Glomerular visceral epithelial cell (primary cell): Measurements from ENCODE around the gene SRBD1.
A peak's percentile ranks its signal among the peaks of the same experiment; 100 is the strongest.

ENCODE experiments used
- DNase-seq: peaks from one replicate; pipeline ENCODE4 v3.0.0-alpha.2; 2016; ENCODE audit errors: extremely low spot score

SRBD1 gene

DNA sequence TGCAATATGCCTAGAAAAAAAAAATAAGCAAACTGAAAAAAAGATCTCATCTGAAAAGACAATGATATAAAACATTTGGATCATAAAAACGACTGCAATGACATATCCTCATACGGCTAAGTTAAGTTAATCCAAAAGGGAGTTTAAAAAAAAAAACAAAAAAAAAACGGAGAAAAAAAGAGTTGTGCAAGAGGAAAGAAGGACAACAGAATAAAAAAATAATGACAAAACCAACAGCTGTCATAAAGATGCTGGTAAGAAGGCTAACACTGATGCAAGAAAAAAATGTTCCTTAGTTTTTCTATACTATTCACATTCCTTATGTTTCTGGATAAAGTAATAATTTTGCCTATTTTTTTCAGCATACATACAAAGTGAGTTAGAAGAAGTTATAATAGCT is 192.5 kb downstream of the SRBD1 start:
- no peak for DNase-seq

DNA sequence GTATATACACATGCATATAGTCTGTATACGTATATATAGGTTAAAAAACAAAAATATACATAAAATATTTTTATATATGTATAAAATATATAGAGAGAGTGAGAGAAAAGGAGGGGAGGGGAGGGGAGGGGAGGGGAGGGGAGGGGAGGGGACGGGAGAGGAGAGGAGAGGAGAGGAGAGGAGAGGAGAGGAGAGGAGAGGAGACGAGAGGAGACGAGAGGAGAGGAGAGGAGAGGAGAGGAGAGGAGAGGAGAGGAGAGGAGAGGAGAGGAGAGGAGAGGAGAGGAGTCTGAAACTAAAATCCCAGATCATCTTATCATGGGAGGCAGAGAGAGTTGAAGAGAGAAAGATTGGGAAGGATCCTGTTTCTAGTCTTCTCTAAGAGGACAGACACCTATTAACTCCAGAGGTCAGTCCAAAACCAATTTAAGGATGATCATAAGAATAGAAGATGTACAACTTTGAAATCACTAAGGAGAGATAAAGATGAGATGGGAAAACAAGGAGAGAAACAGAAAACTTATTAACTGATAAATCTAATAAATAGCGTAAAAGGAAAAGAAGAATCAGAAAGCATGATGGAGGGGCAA is 195.4 kb downstream of the SRBD1 start:
- no peak for DNase-seq

DNA sequence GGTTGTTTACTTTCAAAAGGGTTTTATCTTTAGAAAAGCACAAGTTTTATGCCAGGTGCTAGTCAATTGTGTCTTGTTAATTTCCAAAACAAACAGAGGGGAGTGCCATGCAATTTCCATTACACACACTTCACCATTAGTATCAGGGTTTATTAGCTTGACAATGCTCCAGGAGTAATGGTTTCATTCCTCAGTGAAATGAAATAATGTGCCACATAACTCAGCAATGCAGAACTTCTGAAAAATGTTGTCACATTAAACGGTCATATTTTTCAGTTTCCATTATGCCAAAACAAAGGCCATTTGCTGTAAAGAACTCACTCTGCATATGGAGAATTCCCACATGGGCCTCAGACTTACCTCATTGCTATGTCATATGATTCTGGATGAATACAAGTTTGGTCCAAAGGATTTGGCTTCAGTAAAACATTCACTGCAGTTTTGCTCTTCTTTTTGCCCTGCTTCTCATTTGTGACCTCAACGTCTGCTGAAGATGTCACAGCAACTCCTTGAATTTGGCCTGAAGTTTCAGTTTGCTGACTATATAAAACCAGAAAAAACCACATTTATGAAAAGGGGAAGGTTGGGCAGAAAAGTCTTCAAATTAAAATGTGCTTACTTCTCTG is 198.2 kb downstream of the SRBD1 start:
- no peak for DNase-seq

DNA sequence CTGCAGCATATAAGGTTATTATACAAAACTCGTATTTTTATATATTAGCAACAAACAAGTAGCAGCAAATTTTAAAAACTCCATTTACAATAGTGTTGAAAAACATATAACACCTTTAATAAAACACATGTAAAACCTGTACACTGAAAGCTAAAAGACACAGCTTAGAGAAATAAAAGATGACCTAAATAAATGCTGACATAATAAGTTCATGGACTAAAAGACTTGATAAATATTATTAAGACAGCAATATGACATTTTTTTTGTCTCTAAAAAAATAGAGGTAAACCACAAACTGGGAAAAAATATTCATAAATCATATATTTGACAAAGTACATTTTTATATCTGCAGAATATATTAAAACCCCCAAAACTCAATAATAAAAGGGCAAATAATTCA is 201.4 kb downstream of the SRBD1 start:
- no peak for DNase-seq

DNA sequence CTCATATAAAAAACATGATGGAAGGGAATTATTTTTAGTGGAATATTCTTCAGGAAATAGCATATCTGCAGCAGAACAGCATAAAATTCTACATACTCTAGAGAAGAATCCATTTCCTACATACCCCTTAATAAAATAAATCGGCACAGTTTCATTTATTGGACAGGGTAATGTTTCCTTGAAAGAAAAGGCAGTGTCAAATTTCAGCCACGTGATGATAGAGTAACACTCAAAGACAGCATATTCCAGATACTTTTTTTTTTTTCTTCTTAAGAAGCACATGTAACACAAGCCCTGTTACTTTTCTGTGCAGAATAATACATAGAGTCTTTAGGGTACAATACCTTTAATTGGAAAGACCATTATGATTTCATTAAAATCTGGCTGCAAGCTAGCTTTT is 204.4 kb downstream of the SRBD1 start:
- DNase-seq: no peak

DNA sequence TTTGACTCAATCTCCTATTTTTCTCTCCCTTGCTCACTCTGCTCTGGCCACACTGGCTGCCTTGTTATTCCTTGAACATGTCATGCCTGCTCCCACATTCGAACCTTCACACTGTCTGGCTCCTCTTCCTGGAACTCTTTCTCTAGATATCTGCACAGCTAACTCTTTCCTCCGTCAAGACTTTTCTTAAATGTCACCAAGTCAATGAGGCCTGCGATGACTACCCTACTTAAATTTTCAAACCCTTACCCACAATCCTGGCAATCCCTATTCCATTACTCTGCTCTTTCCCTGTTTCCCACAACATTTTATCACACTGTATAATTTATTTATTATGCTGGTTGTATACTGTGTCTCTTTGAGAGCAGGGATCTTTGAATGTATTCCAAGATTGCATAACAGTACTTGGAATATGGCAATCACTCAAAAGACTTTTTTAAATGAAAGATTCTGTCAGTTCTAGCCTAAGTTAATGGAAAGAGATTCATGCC is 206.2 kb downstream of the SRBD1 start:
- DNase-seq: peak; percentile 12

DNA sequence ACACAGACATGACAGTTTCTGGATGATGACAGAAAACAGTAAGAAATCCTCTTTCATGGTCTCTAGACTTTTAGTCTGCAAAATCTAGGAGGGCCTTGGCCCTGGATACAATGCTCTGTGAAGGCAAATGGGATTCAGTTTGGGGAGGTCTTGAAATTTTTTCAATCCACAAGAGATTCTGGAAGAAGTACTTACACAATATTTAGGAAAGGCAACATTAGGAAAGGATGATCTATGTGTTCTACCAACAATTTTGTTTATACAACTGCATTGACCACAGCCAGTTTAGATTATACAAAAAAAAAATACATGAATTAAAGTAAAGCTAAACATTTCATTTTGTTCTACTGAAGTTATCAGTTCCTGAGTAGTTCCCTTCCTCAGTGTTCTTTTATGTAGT is 208.0 kb downstream of the SRBD1 start:
- DNase-seq: no peak

DNA sequence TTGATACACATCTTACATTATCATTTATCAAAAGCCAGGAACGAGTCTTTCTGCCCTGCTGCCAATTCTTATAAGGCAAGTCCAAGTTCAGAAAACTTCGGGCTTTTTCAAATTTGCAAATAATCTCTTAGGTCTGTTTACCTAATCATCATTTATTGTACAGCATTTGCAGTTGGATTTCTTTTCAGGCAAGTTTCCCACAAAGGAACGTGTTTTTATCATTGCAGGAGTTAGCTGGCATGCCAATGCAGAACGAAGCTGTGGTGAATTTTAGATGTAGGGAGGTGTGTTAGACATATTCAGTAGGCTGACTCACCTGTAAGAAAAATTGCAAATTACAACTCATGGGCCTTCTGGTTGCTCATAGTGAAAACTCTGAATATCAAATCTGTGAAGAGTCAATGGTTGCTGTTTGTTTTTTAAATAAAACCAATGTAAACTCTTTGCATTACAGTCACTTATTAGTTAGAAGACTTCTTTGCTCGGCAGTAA is 209.6 kb downstream of the SRBD1 start:
- no peak for DNase-seq

DNA sequence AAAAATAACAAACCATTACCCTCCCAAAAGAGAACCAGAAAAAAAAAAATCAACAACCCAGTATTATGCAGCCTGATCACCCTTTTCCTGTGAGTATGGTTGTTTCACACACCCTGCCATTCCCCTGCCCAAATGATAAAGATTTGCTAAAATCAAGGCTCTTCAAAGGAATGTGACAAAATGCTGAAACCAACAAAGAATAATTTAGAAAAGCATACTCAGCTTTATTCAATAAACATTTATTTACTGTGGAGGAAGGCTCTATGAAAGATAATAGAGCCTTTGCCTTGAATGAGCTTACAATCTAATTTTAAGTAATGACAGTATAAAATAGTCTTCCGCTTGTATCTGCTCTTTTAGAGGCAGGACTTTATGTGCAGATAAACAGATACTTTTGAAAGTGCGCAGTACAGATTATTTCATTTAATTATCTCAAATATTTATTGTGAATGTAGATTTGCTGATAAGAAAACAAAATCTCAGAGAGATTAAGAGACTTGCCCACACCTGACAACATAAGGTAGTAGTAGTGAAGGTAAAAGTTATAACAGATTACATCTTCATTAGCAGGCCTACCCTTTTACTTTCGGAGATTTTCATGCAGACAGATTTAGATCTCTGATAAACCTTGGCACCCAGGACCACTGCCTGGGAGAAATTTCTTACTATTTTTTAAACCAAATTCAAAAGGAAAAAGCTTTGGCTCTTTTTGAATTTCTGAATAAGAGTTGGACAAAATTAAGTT is 211.9 kb downstream of the SRBD1 start:
- DNase-seq: no peak

DNA sequence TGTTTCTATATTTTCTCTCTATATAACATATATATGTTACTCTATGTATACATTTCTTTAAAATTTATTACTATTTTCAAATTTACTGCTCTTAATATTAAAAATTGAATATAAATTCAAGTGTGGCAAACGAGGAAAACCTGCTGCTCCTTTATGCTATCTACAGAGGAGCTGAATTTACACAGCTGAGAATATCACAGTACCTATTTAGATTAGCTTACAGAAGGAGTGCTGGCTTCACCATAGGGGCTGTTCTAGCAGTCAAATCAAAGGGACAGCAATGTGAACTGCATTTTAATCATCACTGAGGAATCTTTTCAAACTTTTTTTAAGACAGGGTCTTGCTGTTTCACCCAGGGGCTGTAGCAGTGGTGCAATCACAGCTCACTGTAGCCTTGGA is 213.8 kb downstream of the SRBD1 start:
- DNase-seq: no peak

DNA sequence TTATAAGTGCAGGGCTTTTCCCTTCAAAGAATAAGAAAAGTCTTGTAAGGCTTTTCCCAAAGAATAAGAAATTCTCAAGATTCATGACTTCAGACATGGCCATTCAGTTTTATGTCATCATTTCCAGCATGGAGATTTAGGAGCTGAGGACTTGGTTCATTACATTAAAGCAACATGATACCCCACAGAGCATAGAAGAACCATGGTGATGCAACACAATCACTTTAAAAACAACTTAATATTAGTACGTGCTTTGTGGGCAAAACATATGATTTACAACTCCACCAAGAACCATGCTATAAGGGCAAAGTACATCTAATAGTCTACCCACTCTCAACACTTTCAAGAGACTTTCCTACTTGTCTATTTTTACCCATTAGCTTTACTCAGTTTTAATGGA is 214.4 kb downstream of the SRBD1 start:
- no peak for DNase-seq

DNA sequence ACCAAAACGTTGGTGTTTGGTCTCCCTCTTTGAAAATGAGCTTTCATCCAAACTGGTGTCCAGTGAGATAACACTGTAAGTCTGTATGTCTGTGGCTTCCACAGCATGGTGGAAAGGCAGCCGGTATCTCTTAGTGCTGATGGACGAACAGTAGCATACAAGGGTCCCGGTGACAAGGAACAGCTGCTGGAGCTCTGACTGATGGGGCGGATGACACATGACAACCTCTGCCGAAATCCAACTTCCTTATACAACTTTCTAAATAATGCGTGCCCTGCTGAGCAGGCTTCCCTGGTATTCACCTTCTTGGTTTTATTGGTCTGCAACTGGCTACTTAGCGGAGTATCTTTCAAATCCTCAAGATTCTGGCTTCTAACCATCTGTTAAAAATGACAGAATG is 216.2 kb downstream of the SRBD1 start:
- no peak for DNase-seq

DNA sequence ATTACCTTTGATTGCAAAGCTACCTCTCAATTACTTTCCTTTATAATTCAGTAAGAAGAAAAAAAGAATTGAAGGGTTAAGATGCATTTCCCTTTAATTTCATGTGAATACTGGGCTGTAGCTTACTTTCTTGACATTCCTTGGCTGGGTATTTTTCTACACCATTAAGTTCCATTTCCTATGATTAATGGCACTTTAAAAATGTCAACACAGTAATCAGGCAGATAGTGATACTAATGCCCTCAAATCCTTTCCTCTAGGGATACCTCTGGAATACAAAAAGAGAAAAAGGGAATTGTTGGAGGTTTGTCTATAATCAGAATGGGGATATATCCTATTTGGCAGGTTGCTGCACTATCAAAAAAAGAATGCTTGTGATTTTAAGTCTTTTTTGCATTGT is 216.9 kb downstream of the SRBD1 start:
- no peak for DNase-seq

DNA sequence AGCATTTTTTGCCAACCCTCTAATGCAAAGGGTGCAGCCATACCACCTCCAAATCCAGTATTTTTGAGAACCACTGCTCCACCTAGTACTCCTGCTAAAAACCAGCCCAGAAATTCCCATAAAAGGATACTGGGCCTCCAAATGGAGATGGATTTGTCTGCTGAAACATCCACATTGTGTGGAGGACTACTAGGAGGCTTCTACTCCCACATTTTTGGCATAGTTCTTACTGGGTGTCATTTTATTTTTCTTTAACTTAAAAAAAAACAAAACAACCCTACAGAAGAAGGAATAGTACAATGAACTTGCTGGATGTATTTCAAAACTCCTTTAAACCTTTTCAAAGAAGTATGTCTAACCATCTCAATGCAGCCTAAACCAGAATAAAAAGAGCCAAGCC is 219.2 kb downstream of the SRBD1 start:
- no peak for DNase-seq

DNA sequence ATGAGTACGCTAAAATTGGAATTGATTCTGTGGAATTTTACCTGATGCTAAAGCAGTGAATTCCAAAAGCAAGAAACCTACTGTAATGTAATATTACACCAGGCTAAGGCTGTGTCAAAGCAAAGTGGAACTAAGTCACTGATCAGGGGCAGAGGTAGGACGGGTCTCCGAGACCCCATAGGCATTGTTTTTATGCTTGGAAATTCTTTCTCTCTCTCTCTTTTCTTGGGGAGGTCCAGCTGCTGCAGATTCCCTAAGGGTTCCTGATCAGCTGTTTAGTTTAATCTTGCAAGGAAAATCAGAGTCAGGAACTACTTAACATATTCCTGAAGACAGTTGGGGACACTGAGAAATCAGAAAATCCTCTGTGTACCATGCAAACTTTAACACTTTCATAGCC is 220.2 kb downstream of the SRBD1 start:
- DNase-seq: no peak

DNA sequence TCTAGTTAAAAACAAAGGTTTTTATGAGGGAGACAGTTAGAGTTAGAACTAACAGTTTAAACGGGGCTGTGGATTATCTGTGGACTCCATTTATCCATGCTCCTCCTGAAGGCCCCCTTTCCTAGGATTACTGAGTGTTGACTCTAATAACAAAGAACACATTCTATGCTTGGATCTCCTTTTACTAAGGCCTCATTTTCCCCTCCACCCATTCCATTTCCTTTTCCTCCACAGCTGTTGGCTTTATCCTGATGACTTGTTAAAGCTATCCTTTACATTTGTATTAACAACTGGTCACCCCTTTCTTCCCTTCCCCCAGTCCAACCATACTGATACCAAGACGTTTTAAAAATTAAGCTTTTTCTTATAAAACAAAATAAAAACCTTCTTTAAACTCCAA is 220.6 kb downstream of the SRBD1 start:
- DNase-seq: no peak

DNA sequence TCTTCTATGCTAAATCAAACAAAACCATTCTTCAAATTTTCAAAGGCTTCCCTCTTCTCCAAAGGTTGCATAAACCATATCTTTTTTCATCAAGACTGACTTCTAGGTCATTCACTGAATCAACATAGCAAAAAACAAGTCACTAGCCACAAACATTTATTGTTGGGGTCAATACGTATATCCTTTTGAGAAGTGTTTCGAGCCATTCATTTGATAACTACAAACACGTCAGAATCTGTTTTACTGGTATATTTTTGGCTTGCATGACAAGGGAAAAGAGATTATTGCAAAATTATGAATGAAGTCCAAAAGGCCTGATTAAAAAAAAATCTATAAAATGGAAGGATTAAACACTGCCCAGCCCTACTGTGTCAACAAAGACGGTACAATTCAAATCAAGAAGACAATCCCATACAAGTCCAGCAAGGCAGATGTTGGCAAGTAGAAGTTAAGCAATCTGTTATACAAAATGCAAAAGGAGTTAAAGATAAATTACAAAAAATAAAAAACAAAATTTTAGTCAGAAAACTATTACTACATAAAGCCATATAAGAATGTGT is 222.4 kb downstream of the SRBD1 start:
- no peak for DNase-seq

DNA sequence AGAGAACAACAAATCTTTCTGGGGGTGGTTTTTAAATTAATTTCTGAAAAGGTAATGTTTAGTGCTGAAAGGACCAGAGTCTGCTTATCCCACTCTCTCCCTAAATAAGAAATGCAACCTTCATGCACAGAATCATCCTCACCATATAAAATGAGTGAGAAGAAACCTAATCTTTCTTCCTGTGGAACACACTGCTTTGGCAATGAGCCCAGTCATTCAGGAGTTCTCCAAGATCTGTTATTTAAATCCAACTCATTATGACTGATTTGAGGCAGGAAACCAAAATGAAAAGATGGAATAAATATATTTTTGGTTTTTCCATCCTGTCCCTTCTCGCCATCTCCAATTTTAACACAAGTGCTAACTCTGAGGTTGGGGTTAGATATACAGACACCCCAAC is 228.3 kb downstream of the SRBD1 start:
- DNase-seq: peak; percentile 4

DNA sequence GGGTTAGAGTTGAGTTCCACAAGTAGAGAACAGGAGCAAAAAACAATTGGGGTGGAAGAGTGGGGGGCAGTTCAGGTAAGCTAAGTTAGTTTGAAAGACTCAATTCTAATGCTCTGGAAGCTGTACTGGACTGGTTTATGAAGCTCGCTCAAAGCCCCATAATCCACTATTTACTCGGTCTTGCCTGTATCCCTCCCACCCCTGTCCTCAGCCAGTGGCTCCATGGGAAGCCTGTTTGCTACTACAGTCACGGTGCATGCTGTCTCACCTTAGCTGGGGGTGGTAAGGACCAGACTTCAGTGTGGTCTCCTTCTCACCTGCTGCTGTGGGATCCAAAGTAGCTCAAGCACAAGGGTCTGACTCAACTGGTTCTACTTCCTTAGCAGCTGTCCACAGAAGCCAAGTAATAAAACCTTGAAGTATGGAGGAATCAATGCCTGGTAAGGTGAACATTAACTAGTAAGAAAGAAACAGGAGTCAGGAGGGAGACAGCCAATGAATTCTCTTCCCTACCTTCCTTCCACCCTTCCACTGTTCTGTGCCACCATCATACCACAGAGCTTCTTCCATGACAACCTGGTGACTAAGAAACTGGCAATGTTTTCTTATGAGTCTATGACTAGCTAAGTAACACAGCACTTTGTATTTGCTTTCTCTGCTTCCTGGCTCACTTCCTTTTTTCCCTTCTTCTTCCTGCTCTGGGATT is 230.8 kb downstream of the SRBD1 start:
- peak; percentile 59 for DNase-seq

DNA sequence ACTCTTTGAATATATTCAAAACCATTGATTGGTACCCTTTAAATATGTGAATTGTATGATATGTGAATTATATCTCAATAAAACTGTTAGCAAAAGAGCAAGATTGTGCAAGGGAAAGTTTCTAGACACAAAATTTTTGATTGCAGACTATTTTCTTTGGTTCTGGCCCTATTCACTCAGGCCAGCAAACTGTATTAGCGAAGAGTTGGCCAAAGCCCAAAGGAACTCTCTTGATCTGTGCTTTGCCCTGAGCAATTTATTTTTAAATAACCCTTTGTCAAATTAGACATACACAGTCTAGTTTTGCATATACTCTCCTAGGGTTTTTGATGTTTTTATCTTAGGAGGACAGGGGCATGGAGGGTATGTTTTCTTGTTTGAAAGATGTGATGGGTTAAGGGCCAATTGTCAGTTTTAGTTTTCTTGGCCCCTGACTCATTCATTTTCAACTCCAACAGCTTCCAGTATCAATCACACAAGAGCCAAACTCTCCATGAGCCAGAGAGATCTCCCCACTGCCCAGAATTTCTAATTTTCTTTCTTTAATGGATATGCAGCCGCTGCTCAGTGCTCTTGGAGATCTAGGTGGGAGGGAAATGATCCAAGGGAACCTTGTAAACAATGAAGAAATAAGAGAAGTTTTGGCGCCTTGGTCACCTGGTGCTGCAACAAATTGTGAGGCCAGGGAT is 231.5 kb downstream of the SRBD1 start:
- no peak for DNase-seq

DNA sequence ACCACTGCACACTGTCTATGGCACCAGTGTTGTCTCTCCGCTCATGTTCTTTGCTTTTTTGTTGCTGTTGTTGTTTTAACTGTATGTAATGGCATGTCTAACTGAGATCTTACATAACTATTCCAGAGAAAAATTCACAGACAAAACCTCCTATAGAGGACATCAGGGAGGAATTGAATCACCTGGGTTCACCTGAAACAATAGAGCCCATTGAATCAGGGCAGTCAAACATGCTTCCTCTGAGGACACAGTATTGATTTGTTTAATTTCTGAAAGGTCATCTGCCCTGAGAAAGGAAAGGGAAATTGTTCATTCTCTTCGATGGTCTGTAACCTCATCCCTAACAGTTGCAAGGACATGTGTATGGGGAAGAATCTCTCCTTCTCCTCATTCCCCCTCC is 237.5 kb downstream of the SRBD1 start:
- DNase-seq: no peak

DNA sequence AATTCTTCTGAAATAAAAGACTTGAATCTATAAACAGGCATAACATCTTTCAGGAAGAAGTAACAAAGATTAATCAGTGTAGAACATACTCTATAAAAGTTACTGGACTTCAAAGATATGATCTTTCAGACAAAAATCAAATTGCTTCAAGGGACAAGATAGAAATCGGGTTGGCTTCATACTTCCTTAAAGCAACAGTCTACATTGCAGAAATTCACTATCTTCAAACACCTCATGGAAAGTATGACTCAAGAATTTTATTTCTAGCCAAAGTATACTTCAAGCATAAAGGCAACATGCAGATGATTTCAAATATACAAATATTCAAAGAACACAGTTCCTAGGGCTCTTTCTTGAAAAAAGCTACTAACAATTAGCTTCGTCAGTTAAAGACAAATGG is 240.7 kb downstream of the SRBD1 start:
- DNase-seq: no peak
